ENCODE data around the gene PRKCE.

DNA sequence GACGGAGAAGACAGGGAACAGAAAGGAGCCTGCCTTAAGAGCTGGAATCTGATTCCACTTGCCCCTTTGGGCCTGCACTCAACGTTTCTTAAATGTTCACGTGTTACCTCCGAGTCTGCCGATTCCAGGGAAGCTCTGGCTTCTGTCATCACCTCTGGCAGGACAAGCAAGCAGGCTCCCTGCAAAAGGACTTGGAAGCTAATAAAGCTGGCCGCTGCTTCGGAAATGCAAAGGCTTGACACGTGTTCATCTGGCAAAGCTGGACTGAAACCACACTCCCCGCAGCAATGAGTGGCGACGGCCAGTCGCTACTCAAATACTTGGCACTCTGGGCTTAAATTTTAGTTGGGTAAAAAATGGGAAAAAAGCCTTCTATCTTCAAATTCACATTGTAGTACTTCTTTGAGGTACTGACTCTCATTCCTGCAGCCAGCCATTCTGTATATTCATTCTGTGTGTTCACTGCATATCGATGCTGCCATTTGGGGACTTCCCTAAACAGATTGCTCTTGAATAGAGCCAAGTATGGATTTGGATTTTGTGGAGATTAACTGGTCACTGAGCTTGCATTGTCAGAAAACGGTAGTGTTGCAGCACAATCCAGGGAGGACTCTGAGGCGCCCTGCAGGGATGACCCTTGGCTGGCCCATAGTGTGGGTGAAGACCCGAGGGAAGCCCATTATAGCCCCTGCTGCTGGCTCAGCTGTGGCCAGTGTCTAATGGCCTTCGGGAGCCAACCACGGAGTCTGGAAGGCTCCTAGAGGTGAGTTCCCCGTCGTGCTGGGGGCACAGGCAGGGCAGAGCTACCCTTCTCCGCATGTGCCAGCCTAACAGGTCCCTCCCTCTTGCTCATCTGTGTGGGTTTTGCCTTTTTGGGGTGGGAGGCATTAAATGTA lies 231.5 kb downstream of the PRKCE start:
- TF ChIP-seq, protein P1, sequence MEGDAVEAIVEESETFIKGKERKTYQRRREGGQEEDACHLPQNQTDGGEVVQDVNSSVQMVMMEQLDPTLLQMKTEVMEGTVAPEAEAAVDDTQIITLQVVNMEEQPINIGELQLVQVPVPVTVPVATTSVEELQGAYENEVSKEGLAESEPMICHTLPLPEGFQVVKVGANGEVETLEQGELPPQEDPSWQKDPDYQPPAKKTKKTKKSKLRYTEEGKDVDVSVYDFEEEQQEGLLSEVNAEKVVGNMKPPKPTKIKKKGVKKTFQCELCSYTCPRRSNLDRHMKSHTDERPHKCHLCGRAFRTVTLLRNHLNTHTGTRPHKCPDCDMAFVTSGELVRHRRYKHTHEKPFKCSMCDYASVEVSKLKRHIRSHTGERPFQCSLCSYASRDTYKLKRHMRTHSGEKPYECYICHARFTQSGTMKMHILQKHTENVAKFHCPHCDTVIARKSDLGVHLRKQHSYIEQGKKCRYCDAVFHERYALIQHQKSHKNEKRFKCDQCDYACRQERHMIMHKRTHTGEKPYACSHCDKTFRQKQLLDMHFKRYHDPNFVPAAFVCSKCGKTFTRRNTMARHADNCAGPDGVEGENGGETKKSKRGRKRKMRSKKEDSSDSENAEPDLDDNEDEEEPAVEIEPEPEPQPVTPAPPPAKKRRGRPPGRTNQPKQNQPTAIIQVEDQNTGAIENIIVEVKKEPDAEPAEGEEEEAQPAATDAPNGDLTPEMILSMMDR (IDR thresholded peaks at IDR 0.05), result no peak
- no peak for TF ChIP-seq POLR2AphosphoS5 (IDR thresholded peaks at IDR 0.05)
- TF ChIP-seq POLR2A (IDR thresholded peaks at IDR 0.05), result no peak
